Measurements from ENCODE around the gene CCDC192. TPM values are rescaled to one million over a fixed set of nuclear protein-coding genes. Genes with fewer than 3 reads are reported as not detected.
A peak's percentile ranks its signal among the peaks of the same experiment; 100 is the strongest.

CCDC192 gene
- polyA plus RNA-seq, 3 donors from 2014 or later, result not detected

- DNase-seq, result no peak
- no peaks in the 10 kb centered on the region for H3K4me1 Mint-ChIP-seq
- no peak overlapping the region for H3K4me3 Mint-ChIP-seq
- no peaks in the 10 kb centered on the region for H3K9me3 Mint-ChIP-seq
- no peak overlapping the region for H3K27ac Mint-ChIP-seq
- H3K27me3 Mint-ChIP-seq (ENCODE audit: low read depth in 3 of 3), result no peaks in the 10 kb centered on the region
- no peaks in the 10 kb centered on the region for H3K36me3 Mint-ChIP-seq
Observed at GRCh38 chr5:127863161-127863560, 160.0 kb downstream of the CCDC192 start.

DNA sequence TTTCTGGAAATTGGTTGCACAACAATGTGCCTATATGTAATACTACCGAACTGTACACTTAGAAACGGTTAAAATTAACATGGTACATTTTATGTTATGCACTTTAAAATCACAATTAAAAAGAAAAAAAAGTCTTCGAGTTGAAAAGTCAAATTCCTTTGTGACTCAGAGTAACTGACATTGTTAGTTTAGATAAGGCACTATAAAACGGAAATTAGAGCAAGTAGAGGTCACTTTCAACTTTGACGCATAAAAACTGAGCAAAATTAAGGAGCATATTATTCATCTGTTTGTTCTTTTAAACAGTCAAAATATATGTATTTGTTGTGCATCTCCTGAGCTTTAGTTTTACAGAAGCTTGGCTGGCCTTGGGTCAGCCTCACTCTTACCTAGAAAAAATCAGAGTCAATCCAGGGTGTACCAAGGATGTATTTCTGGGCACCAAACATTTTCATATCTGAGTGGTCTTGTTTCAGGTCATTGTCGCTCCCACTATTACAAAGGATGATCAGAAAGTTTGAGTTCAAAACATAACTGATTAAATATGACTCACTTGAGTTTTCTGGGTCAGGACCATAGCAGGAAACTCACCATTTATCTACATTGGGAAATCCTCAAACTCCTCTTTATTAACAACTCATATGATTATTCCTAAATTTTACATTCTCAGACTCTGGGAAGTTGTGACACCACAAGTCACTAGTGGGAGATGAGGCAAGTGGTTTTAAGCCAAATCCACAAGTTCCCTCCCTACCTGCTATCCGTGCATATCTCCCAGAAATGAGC is 160.6 kb downstream of the CCDC192 start:
- Mint-ChIP-seq H3K36me3 (no peaks in the 10 kb centered on the region), H3K4me3 (no peak overlapping the region), H3K27ac (no peak overlapping the region), H3K9me3 (no peaks in the 10 kb centered on the region), H3K4me1 (no peaks in the 10 kb centered on the region), H3K27me3 (ENCODE audit: low read depth in 3 of 3) (no peaks in the 10 kb centered on the region)
- no peak for DNase-seq

- no peaks in the 10 kb centered on the region for H3K4me1 Mint-ChIP-seq
- H3K36me3 Mint-ChIP-seq, result no peaks in the 10 kb centered on the region
- no peaks in the 10 kb centered on the region for H3K9me3 Mint-ChIP-seq
- no peak for DNase-seq
- no peak overlapping the region for H3K27ac Mint-ChIP-seq
- H3K4me3 Mint-ChIP-seq, result no peak overlapping the region
- H3K27me3 Mint-ChIP-seq (ENCODE audit: low read depth in 3 of 3), result no peaks in the 10 kb centered on the region
Observed at GRCh38 chr5:127864511-127864910, 161.3 kb downstream of the CCDC192 start.

- no peaks in the 10 kb centered on the region for H3K9me3 Mint-ChIP-seq
- H3K27ac Mint-ChIP-seq, result no peak overlapping the region
- no peak for DNase-seq
- no peaks in the 10 kb centered on the region for H3K27me3 Mint-ChIP-seq (ENCODE audit: low read depth in 3 of 3)
- no peak overlapping the region for H3K4me3 Mint-ChIP-seq
- H3K4me1 Mint-ChIP-seq, result no peaks in the 10 kb centered on the region
- no peaks in the 10 kb centered on the region for H3K36me3 Mint-ChIP-seq
Observed at GRCh38 chr5:127865273-127865672, 162.1 kb downstream of the CCDC192 start.

DNA sequence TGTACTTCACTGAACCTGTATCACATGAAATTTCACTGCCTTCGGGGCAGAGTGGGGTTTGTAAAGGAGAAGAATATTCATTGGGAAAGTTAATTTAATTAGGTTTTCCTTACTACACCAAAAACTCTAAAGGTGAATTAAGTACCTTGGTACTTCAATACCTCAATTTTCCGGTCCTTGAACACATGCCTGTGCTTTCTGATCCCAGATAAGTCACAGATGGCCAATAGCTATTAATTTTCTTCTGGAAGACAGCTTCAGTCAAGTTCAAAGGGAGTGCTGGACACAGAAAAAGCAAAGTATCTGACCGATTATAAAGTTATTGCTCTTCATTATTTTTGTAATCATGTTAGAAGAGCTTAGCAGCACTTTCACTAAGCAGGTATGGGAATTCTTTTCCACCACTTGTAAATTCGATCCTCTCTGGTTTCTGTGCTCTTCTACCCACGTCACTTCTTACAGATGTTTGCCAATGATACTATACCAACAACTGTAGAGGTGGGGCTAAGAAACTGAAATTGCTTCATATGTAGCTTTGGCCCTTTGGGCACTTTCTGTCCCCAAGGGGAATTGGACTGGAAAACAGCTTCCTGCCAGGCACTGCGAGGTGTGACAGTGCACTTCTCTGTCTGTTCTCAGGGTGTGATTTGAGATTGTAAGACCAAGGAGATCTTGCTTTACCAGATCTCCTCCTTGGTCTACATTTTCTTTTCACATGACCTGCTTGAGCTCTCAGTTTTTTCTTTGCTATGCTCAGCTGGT is 164.0 kb downstream of the CCDC192 start:
- no peak overlapping the region for H3K4me3 Mint-ChIP-seq
- no peaks in the 10 kb centered on the region for H3K9me3 Mint-ChIP-seq
- no peaks in the 10 kb centered on the region for H3K36me3 Mint-ChIP-seq
- no peak overlapping the region for H3K27ac Mint-ChIP-seq
- H3K4me1 Mint-ChIP-seq, result no peaks in the 10 kb centered on the region
- H3K27me3 Mint-ChIP-seq (ENCODE audit: low read depth in 3 of 3), result peaks cover 0 to 2% (median 0%) of the 10 kb centered on the region in 3 donors
- no peak for DNase-seq

GRCh38 chr5:127870914-127871313 is 167.7 kb downstream of the CCDC192 start:
- no peak for DNase-seq
- Mint-ChIP-seq H3K4me1 (no peaks in the 10 kb centered on the region), H3K27me3 (ENCODE audit: low read depth in 3 of 3) (peaks cover 0 to 2% (median 0%) of the 10 kb centered on the region in 3 donors), H3K4me3 (no peak overlapping the region), H3K27ac (no peak overlapping the region), H3K9me3 (no peaks in the 10 kb centered on the region), H3K36me3 (no peaks in the 10 kb centered on the region)

DNA sequence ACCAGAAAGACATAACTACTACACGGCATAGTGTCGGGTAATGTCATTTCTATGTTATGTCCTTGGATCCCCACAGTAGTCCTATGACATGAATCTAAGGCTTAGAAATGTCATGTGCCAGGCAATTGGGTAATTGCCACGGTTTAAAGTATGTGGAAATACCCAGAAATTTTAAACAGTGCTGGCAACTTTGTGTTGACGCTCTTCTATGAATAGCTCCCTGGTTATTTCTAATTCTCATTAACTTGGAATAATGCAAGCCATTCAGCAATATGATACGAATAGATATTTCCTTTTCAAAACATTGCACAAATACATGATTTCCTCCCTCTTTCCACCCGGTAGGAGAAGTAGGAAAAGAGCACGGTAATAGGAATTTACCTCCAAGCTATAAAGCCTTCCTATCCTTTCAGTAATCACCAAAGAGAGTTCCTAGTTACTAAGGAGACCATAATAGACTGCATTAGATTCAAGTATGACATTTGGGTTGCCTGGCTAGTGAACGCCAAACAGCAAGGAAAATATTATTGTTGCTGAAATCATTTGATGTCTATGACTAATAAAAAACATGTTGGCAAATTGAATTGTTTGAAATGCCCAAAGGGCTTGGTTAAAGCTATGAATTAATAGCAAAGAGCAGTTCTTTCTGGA is 168.4 kb downstream of the CCDC192 start:
- Mint-ChIP-seq H3K27me3 (ENCODE audit: low read depth in 3 of 3) (peaks cover 0 to 2% (median 0%) of the 10 kb centered on the region in 3 donors), H3K36me3 (no peaks in the 10 kb centered on the region), H3K27ac (no peak overlapping the region), H3K4me1 (no peaks in the 10 kb centered on the region), H3K4me3 (no peak overlapping the region), H3K9me3 (no peaks in the 10 kb centered on the region)
- no peak for DNase-seq

- Mint-ChIP-seq H3K4me3 (no peak overlapping the region), H3K9me3 (no peaks in the 10 kb centered on the region), H3K36me3 (no peaks in the 10 kb centered on the region), H3K4me1 (no peaks in the 10 kb centered on the region), H3K27ac (no peak overlapping the region), H3K27me3 (ENCODE audit: low read depth in 3 of 3) (peaks cover 0 to 2% (median 0%) of the 10 kb centered on the region in 3 donors)
- no peak for DNase-seq
Observed at GRCh38 chr5:127872494-127872893, 169.3 kb downstream of the CCDC192 start.

DNA sequence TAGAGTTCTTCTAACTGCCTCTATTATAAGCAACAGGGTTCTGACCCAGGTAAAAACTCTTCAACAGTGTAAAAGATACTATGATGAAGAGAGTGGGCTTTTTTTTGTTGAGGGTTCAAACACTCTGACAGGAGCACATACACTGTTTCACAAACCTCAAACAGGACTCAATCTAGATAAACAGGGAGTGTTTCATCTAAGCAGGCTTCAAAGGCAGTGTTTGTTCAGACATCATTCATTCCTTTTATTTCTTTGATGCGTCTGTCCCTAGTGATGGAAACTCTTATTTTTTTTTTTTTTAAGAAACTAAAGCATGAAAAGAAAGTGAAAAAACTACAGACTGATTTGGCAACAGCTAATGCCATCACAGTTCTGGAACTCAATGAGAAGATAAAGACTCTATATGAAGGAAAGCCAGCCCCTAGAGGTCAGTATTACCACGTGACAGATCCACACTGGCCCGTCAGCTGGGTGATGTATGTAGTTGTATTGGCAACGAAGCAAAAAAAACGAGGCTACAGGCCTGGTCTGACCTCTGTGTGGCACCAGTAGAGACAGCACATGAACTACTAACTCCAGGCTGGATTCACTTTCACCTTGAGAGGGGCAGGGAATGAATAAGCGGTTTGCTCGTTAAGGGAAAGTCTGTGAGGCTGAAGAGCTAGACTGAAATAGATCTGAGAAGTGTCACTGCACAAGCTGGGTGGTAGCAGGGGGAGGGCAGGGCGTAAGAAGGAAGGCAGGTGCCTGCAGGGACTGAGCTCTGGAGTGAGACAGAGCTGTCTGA is 172.2 kb downstream of the CCDC192 start:
- DNase-seq, result peak; percentile 1 to 31 (median 17)
- Mint-ChIP-seq H3K27me3 (ENCODE audit: low read depth in 3 of 3) (peaks cover 0 to 2% (median 2%) of the 10 kb centered on the region in 3 donors), H3K9me3 (no peaks in the 10 kb centered on the region), H3K4me1 (no peaks in the 10 kb centered on the region), H3K4me3 (no peak overlapping the region), H3K27ac (no peak overlapping the region), H3K36me3 (no peaks in the 10 kb centered on the region)

GRCh38 chr5:127876384-127876783 is 173.2 kb downstream of the CCDC192 start:
- Mint-ChIP-seq H3K27ac (no peak overlapping the region), H3K27me3 (ENCODE audit: low read depth in 3 of 3) (peaks cover 0 to 4% (median 2%) of the 10 kb centered on the region in 3 donors), H3K4me1 (no peaks in the 10 kb centered on the region), H3K36me3 (no peaks in the 10 kb centered on the region), H3K4me3 (no peak overlapping the region), H3K9me3 (no peaks in the 10 kb centered on the region)
- DNase-seq, result no peak

DNA sequence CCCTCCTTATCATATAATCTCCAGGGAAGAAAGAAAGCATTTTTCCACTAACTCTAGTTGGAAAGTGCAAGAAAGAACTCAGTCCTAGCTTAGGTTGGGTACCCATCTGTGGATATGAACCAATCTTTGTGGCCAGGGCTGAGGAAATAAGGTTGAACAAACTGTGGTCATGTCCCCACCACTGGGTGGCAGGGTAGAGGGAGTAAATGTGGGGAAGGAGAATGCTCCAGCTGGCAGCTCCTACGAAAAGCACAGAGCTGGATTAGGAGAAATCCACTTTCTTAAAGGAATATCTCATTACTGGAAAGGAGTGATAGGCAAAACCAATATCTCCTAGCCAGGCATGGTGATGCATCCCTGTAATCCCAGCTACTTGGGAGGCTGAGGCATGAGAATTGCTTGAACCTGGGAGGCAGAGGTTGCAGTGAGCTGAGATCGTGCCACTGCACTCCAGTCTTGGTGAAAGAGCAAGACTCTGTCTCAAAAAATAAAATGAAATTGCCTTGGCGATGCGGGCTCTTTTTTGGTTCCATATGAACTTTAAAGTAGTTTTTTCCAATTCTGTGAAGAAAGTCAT is 175.1 kb downstream of the CCDC192 start:
- Mint-ChIP-seq H3K36me3 (no peaks in the 10 kb centered on the region), H3K4me1 (no peaks in the 10 kb centered on the region), H3K4me3 (no peak overlapping the region), H3K27ac (no peak overlapping the region), H3K9me3 (no peaks in the 10 kb centered on the region), H3K27me3 (ENCODE audit: low read depth in 3 of 3) (peaks cover 0 to 4% (median 0%) of the 10 kb centered on the region in 3 donors)
- DNase-seq, result no peak

DNA sequence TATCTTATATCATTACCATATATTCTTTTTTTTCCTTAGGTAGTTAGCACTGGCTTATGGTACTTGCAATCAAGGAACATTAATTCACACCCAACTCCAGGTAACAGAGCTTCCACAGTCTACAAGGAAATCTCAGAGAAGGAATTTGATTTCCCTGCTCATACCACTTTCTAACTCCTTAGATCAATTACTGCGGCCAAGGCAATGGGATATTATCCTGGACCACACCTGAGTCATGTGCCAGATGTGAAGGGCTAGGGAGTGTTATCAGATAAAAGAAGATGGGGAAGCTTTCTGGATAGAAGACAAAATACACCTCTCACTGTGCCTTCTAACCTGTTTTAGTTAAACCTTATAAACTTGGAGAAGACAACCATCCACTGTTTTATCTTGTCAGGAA is 181.2 kb downstream of the CCDC192 start:
- H3K36me3 Mint-ChIP-seq, result no peaks in the 10 kb centered on the region
- peaks cover 0 to 2% (median 0%) of the 10 kb centered on the region in 3 donors for H3K27me3 Mint-ChIP-seq (ENCODE audit: low read depth in 3 of 3)
- H3K9me3 Mint-ChIP-seq, result no peaks in the 10 kb centered on the region
- DNase-seq, result no peak
- H3K4me3 Mint-ChIP-seq, result no peak overlapping the region
- H3K4me1 Mint-ChIP-seq, result no peaks in the 10 kb centered on the region
- H3K27ac Mint-ChIP-seq, result no peak overlapping the region

GRCh38 chr5:127885176-127885575 is 182.0 kb downstream of the CCDC192 start:
- no peak for DNase-seq
- H3K27me3 Mint-ChIP-seq (ENCODE audit: low read depth in 3 of 3), result peaks cover 0 to 3% (median 2%) of the 10 kb centered on the region in 3 donors
- no peaks in the 10 kb centered on the region for H3K36me3 Mint-ChIP-seq
- no peak overlapping the region for H3K27ac Mint-ChIP-seq
- no peaks in the 10 kb centered on the region for H3K4me1 Mint-ChIP-seq
- H3K4me3 Mint-ChIP-seq, result no peak overlapping the region
- H3K9me3 Mint-ChIP-seq, result no peaks in the 10 kb centered on the region

Measured in immature natural killer cell (primary cell).